Mesothelial cell of epicardium (in vitro differentiated cells): Measurements from ENCODE around the gene SLCO3A1. TPM values are rescaled to one million over a fixed set of nuclear protein-coding genes. Genes with fewer than 3 reads are reported as not detected.

Source experiments
- DNase-seq, 2 experiments: peaks; one replicate each; pipeline ENCODE4 v3.0.0; 2021; ENCODE audit warnings: low spot score in 2 of 2; ENCODE audit not compliant: unreplicated experiment in 2 of 2
- H3K27ac Mint-ChIP-seq: 2 replicates; pipeline ENCODE4 v1.8.0; 2021; ENCODE audit warnings: mixed read lengths
- H3K27me3 Mint-ChIP-seq: 2 replicates; pipeline ENCODE4 v1.8.0; 2021; ENCODE audit warnings: low read depth, mixed read lengths
- H3K36me3 Mint-ChIP-seq: 2 replicates; pipeline ENCODE4 v1.8.0; 2021; ENCODE audit warnings: mixed read lengths
- H3K4me1 Mint-ChIP-seq: 2 replicates; pipeline ENCODE4 v1.8.0; 2021; ENCODE audit warnings: mixed read lengths
- H3K4me3 Mint-ChIP-seq: 2 replicates; pipeline ENCODE4 v1.8.0; 2021; ENCODE audit warnings: mild to moderate bottlenecking, moderate library complexity, mixed read lengths
- H3K9me3 Mint-ChIP-seq: 2 replicates; pipeline ENCODE4 v1.8.0; 2021; ENCODE audit warnings: mixed read lengths
- total RNA-seq: library from RNA; stranded (reverse); gene quantifications from 3 replicates; pipeline ENCODE4 v1.2.1, GENCODE V29; 2021
- TF ChIP-seq, protein P1 (sequence below): fragments of 200-600 bp; sonication (generic); IDR thresholded peaks from one replicate; pipeline ENCODE4 v1.5.0; 2021; ENCODE audit warnings: antibody characterized with exemption; ENCODE audit not compliant: unreplicated experiment

Gene SLCO3A1
- total RNA-seq, 1 donor from 2014 or later, result 1.9 TPM

DNA sequence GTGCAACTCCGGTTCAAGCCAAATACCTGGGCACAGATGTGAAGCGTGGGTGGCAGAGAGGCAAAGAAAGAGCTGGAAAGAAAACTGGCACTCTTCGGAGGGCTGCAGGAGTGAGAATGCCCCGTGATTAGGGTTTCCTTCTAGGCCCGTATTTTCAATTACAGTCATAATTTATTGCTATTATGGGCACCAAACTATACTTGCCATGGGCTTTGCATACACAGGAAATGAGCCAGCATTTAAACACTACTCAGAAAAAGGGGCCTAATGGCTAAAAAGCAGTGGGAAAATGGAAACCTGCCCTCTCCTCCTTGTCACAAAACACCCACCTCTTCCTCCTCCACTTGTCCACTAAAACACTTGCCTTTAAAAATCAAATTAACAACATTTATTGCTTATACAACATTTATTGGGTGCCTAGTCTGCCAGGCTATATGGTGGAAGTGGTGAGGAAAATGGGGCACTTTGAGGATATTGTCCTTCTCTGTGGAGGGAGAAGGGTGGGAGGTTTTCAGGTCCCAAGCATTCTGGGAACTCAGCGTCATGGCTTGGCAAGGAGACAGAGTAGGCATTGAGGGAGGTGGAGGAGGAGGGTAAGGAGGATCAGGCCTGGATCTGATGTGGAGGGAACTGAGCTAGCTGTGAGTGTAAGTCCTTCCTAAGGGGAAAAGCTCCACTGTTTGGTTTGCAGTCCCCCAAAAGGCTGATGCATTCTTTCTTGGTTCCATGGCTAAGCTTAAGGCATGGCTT is 160.9 kb downstream of the SLCO3A1 start:
- Mint-ChIP-seq H3K4me1 (peaks cover 16% of the 10 kb centered on the region), H3K9me3 (no peaks in the 10 kb centered on the region), H3K4me3 (no peak overlapping the region), H3K27ac (no peak overlapping the region), H3K36me3 (no peaks in the 10 kb centered on the region), H3K27me3 (peaks cover 60% of the 10 kb centered on the region)
- TF ChIP-seq, protein P1, sequence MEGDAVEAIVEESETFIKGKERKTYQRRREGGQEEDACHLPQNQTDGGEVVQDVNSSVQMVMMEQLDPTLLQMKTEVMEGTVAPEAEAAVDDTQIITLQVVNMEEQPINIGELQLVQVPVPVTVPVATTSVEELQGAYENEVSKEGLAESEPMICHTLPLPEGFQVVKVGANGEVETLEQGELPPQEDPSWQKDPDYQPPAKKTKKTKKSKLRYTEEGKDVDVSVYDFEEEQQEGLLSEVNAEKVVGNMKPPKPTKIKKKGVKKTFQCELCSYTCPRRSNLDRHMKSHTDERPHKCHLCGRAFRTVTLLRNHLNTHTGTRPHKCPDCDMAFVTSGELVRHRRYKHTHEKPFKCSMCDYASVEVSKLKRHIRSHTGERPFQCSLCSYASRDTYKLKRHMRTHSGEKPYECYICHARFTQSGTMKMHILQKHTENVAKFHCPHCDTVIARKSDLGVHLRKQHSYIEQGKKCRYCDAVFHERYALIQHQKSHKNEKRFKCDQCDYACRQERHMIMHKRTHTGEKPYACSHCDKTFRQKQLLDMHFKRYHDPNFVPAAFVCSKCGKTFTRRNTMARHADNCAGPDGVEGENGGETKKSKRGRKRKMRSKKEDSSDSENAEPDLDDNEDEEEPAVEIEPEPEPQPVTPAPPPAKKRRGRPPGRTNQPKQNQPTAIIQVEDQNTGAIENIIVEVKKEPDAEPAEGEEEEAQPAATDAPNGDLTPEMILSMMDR, result no peak
- DNase-seq, result no peak

GRCh38 chr15:92017882-92018534 is 164.5 kb downstream of the SLCO3A1 start:
- TF ChIP-seq, protein P1, result no peak
- no peaks in the 10 kb centered on the region for H3K9me3 Mint-ChIP-seq
- no peak overlapping the region for H3K27ac Mint-ChIP-seq
- peaks cover 83% of the 10 kb centered on the region for H3K27me3 Mint-ChIP-seq
- H3K4me1 Mint-ChIP-seq, result no peaks in the 10 kb centered on the region
- no peak overlapping the region for H3K4me3 Mint-ChIP-seq
- DNase-seq, result no peak
- H3K36me3 Mint-ChIP-seq, result no peaks in the 10 kb centered on the region

DNA sequence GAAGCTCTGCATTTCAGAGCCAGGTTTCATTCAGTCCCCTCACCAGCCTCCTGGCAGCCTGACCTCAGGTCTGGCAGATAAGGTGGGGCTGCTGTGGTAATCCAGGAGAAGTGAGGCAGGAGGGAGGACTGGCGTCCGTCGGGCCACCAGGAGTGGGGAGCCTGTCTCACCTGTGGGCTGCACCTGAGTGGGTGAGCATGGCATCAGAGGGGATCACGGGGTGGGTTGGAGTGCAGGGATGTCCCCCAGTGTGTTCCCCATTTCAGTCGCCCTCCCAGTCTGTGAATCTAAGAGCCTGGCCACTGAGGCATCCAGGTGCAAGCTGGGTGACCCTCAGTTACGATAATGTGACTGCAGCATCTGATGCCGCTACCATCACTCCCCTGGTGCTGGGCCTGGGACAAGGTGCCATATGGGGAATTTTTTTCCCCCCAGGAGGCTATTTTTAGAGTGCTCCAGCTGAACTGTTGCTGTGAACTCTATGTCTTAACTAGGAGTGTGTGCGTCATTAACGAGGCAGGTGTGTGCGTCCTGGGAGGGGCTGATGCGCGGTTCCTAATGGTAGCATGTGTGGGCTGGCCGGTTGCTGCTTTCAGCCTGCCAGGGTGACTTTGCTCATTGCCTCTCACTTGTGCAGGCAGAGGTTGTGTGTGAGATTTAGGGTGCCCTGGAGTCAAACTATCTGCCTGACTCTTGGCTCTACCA is 165.2 kb downstream of the SLCO3A1 start:
- TF ChIP-seq, protein P1, result no peak
- H3K27me3 Mint-ChIP-seq, result peaks cover 80% of the 10 kb centered on the region
- H3K27ac Mint-ChIP-seq, result no peak overlapping the region
- H3K4me1 Mint-ChIP-seq, result no peaks in the 10 kb centered on the region
- H3K9me3 Mint-ChIP-seq, result no peaks in the 10 kb centered on the region
- no peak overlapping the region for H3K4me3 Mint-ChIP-seq
- DNase-seq, result no peak
- no peaks in the 10 kb centered on the region for H3K36me3 Mint-ChIP-seq

GRCh38 chr15:92019706-92020105 is 166.2 kb downstream of the SLCO3A1 start:
- Mint-ChIP-seq H3K27ac (no peak overlapping the region), H3K36me3 (no peaks in the 10 kb centered on the region), H3K27me3 (peaks cover 79% of the 10 kb centered on the region), H3K4me1 (no peaks in the 10 kb centered on the region), H3K9me3 (no peaks in the 10 kb centered on the region), H3K4me3 (no peak overlapping the region)
- TF ChIP-seq, protein P1, result no peak
- DNase-seq, result no peak

- no peaks in the 10 kb centered on the region for H3K36me3 Mint-ChIP-seq
Observed at GRCh38 chr15:92020207-92020606, 166.7 kb downstream of the SLCO3A1 start.

More at GRCh38 chr15:92020207-92020606, 166.7 kb downstream of the SLCO3A1 start:
- H3K9me3 Mint-ChIP-seq, result no peaks in the 10 kb centered on the region
- no peaks in the 10 kb centered on the region for H3K4me1 Mint-ChIP-seq
- no peak overlapping the region for H3K4me3 Mint-ChIP-seq
- TF ChIP-seq, protein P1, result no peak
- peaks cover 78% of the 10 kb centered on the region for H3K27me3 Mint-ChIP-seq
- H3K27ac Mint-ChIP-seq, result no peak overlapping the region
- DNase-seq, result no peak
